Stimulated activated naive CD8-positive, alpha-beta T cell treated with anti-CD3 and anti-CD28 coated beads, Interleukin-15, amount 100 ng/mL, for 72 hours (primary cell): ENCODE measurements around the gene TUBB6.

Experiments
- ATAC-seq: fragments of 150-1000 bp; cut with Tn5 transposase; 2 replicates; pipeline ENCODE4 v1.10.0; 2021; ENCODE audit warnings: mild to moderate bottlenecking, moderate library complexity
- DNase-seq, 2 donors: peaks; one replicate each; pipeline ENCODE4 v3.0.0; 2021 to 2022
- H3K27ac Mint-ChIP-seq, 2 donors: one replicate each; pipeline ENCODE4 v1.8.0; 2022; ENCODE audit warnings: mild to moderate bottlenecking in 2 of 2, mixed read lengths in 2 of 2, moderate library complexity in 2 of 2
- H3K27me3 Mint-ChIP-seq: one replicate; pipeline ENCODE4 v1.8.0; 2022; ENCODE audit warnings: mixed read lengths
- H3K4me1 Mint-ChIP-seq: one replicate; pipeline ENCODE4 v1.8.0; 2022; ENCODE audit warnings: mild to moderate bottlenecking, mixed read lengths
- H3K4me3 Mint-ChIP-seq, 2 donors: one replicate each; pipeline ENCODE4 v1.8.0; 2022; ENCODE audit warnings: mild to moderate bottlenecking in 2 of 2, mixed read lengths in 2 of 2, moderate library complexity in 1 of 2
- H3K9me3 Mint-ChIP-seq, 2 donors: one replicate each; pipeline ENCODE4 v1.8.0; 2022; ENCODE audit warnings: mixed read lengths in 2 of 2

TUBB6 gene

GRCh38 chr18:12304351-12305210, 3.5 kb upstream of the TUBB6 start:
- ATAC-seq (no peak), DNase-seq (no peak)
- Mint-ChIP-seq H3K4me3 (no peak overlapping the region), H3K4me1 (peaks cover 16% of the 10 kb centered on the region), H3K9me3 (no peaks in the 10 kb centered on the region), H3K27me3 (peaks cover 45% of the 10 kb centered on the region), H3K27ac (no peak overlapping the region)

- ATAC-seq (no peak), DNase-seq (no peak)
- Mint-ChIP-seq H3K4me1 (peaks cover 19% of the 10 kb centered on the region), H3K27me3 (peaks cover 50% of the 10 kb centered on the region), H3K9me3 (no peaks in the 10 kb centered on the region), H3K27ac (no peak overlapping the region), H3K4me3 (no peak overlapping the region)
Measured at GRCh38 chr18:12305211-12305610, 2.8 kb upstream of the TUBB6 start.

- ATAC-seq, result no peak
- Mint-ChIP-seq H3K9me3 (no peaks in the 10 kb centered on the region), H3K27me3 (peaks cover 50% of the 10 kb centered on the region), H3K4me1 (peaks cover 19% of the 10 kb centered on the region), H3K27ac (no peak overlapping the region), H3K4me3 (peak overlapping the region in 1 of 2 donors; percentile 86)
- no peak for DNase-seq
Measured at GRCh38 chr18:12305930-12306629, 2.0 kb upstream of the TUBB6 start.

GRCh38 chr18:12306752-12307700, 1.0 kb upstream of the TUBB6 start:
- DNase-seq (peak; percentile 18 to 27), ATAC-seq (peak; percentile 40)
- peaks cover 50% of the 10 kb centered on the region for H3K27me3 Mint-ChIP-seq
- H3K4me3 Mint-ChIP-seq, result peak overlapping the region; percentile 86 to 87
- H3K4me1 Mint-ChIP-seq, result peaks cover 19% of the 10 kb centered on the region
- peak overlapping the region; percentile 63 to 93 for H3K27ac Mint-ChIP-seq
- H3K9me3 Mint-ChIP-seq, result no peaks in the 10 kb centered on the region

- peak; percentile 68 for ATAC-seq
- peak; percentile 45 to 48 for DNase-seq
- no peaks in the 10 kb centered on the region for H3K9me3 Mint-ChIP-seq
- peak overlapping the region in 1 of 2 donors; percentile 78 for H3K27ac Mint-ChIP-seq
- H3K4me3 Mint-ChIP-seq, result peak overlapping the region; percentile 71 to 77
- peaks cover 50% of the 10 kb centered on the region for H3K27me3 Mint-ChIP-seq
- H3K4me1 Mint-ChIP-seq, result peaks cover 19% of the 10 kb centered on the region
Measured at GRCh38 chr18:12308386-12309100, 502 bp downstream of the TUBB6 start.

GRCh38 chr18:12309683-12310198, 1.7 kb downstream of the TUBB6 start:
- peaks cover 46% of the 10 kb centered on the region for H3K27me3 Mint-ChIP-seq

GRCh38 chr18:12310762-12311161, 2.7 kb downstream of the TUBB6 start:
- DNase-seq (no peak), ATAC-seq (no peak)
- Mint-ChIP-seq H3K4me1 (peaks cover 19% of the 10 kb centered on the region), H3K27me3 (peaks cover 35% of the 10 kb centered on the region), H3K27ac (no peak overlapping the region), H3K9me3 (no peaks in the 10 kb centered on the region), H3K4me3 (no peak overlapping the region)

More at GRCh38 chr18:12309683-12310198, 1.7 kb downstream of the TUBB6 start:
- H3K4me1 Mint-ChIP-seq, result peaks cover 19% of the 10 kb centered on the region
- DNase-seq (no peak), ATAC-seq (no peak)
- H3K27ac Mint-ChIP-seq, result no peak overlapping the region
- no peaks in the 10 kb centered on the region for H3K9me3 Mint-ChIP-seq
- H3K4me3 Mint-ChIP-seq, result peak overlapping the region; percentile 24 to 35

- DNase-seq (no peak), ATAC-seq (no peak)
- Mint-ChIP-seq H3K4me3 (no peak overlapping the region), H3K4me1 (peaks cover 7% of the 10 kb centered on the region), H3K27me3 (peaks cover 16% of the 10 kb centered on the region), H3K27ac (no peak overlapping the region), H3K9me3 (no peaks in the 10 kb centered on the region)
Measured at GRCh38 chr18:12312976-12313375, 4.9 kb downstream of the TUBB6 start.

GRCh38 chr18:12313530-12314245, 5.6 kb downstream of the TUBB6 start:
- peaks cover 13% of the 10 kb centered on the region for H3K4me1 Mint-ChIP-seq
- H3K27me3 Mint-ChIP-seq, result peaks cover 14% of the 10 kb centered on the region
- ATAC-seq, result no peak
- H3K9me3 Mint-ChIP-seq, result no peaks in the 10 kb centered on the region
- H3K27ac Mint-ChIP-seq, result no peak overlapping the region
- no peak overlapping the region for H3K4me3 Mint-ChIP-seq
- DNase-seq, result no peak

GRCh38 chr18:12314591-12315305, 6.7 kb downstream of the TUBB6 start:
- DNase-seq (no peak), ATAC-seq (no peak)
- H3K4me3 Mint-ChIP-seq, result no peak overlapping the region
- peaks cover 4% of the 10 kb centered on the region for H3K27me3 Mint-ChIP-seq
- no peaks in the 10 kb centered on the region for H3K9me3 Mint-ChIP-seq
- no peak overlapping the region for H3K27ac Mint-ChIP-seq
- peaks cover 7% of the 10 kb centered on the region for H3K4me1 Mint-ChIP-seq

GRCh38 chr18:12315490-12315889, 7.4 kb downstream of the TUBB6 start:
- DNase-seq (no peak), ATAC-seq (no peak)
- no peaks in the 10 kb centered on the region for H3K27me3 Mint-ChIP-seq
- no peak overlapping the region for H3K4me3 Mint-ChIP-seq
- peaks cover 6% of the 10 kb centered on the region for H3K4me1 Mint-ChIP-seq
- no peak overlapping the region for H3K27ac Mint-ChIP-seq
- no peaks in the 10 kb centered on the region for H3K9me3 Mint-ChIP-seq

- ATAC-seq, result no peak
Measured at GRCh38 chr18:12315911-12316310, 7.9 kb downstream of the TUBB6 start.

GRCh38 chr18:12317664-12318333, 9.8 kb downstream of the TUBB6 start:
- Mint-ChIP-seq H3K4me1 (peaks cover 6% of the 10 kb centered on the region), H3K27ac (no peak overlapping the region), H3K4me3 (no peak overlapping the region), H3K9me3 (no peaks in the 10 kb centered on the region), H3K27me3 (no peaks in the 10 kb centered on the region)
- no peak for ATAC-seq
- no peak for DNase-seq

More at GRCh38 chr18:12315911-12316310, 7.9 kb downstream of the TUBB6 start:
- Mint-ChIP-seq H3K9me3 (no peaks in the 10 kb centered on the region), H3K27ac (no peak overlapping the region), H3K4me1 (peaks cover 6% of the 10 kb centered on the region), H3K4me3 (no peak overlapping the region), H3K27me3 (no peaks in the 10 kb centered on the region)
- DNase-seq, result no peak
